K562 (cell line): ENCODE results near the gene RHOA. TPM values are rescaled to one million over a fixed set of nuclear protein-coding genes. Genes with fewer than 3 reads are reported as not detected.

Experiments
- HBP1 ChIP-seq: fragments of 450-650 bp; formaldehyde crosslinking; IDR thresholded peaks from 2 replicates; pipeline ENCODE4 v1.4.0; 2022; ENCODE audit warnings: missing genetic modification characterization
- HNRNPK ChIP-seq: fragments of 200-400 bp; formaldehyde crosslinking; IDR thresholded peaks from one replicate; pipeline ENCODE4 v1.6.1; 2018; ENCODE audit warnings: mild to moderate bottlenecking, low read depth, low read length; ENCODE audit not compliant: poor library complexity, severe bottlenecking
- NUFIP1 ChIP-seq: fragments of 450-650 bp; IDR thresholded peaks from 2 replicates; pipeline ENCODE4 v1.6.1; 2018; ENCODE audit not compliant: partially characterized antibody
- TBL1XR1 ChIP-seq, 2 experiments: IDR thresholded peaks; 2 replicates each; pipeline ENCODE4 v1.6.1; 2012; ENCODE audit warnings: improper control_type of control experiment in 2 of 2, low read length in 2 of 2, mild to moderate bottlenecking in 1 of 2
- ZBTB40 ChIP-seq, 2 experiments: fragments of 450-650 bp in 1 of 2; sonication (generic) in 1 of 2; formaldehyde crosslinking in 1 of 2; IDR thresholded peaks; 2 replicates each; pipeline versions ENCODE4 v1.7.1 to v1.9.0; 2016 to 2022; ENCODE audit warnings: inconsistent platforms in 1 of 2, mild to moderate bottlenecking in 1 of 2, missing genetic modification reagents in 1 of 2
- ZNF239 ChIP-seq: fragments of 250-450 bp; sonication (Bioruptor Pico); IDR thresholded peaks from 2 replicates; pipeline ENCODE4 v1.4.0; 2020; ENCODE audit warnings: mild to moderate bottlenecking
- ZNF277 ChIP-seq: fragments of 250-450 bp; sonication (Bioruptor Pico); IDR thresholded peaks from 2 replicates; pipeline ENCODE4 v1.8.0; 2022; ENCODE audit warnings: inconsistent platforms, mild to moderate bottlenecking, moderate library complexity, borderline replicate concordance
- polyA plus RNA-seq, 8 experiments: library from polyadenylated mRNA; depleted of rRNA in 4 of 8; stranded (reverse) in 5 of 8; unstranded in 3 of 8; fragments of >200 nt; fragmentation: Nextera tagmentation in 2 of 8; fragmentation: Illumina TruSeq in 1 of 8; extraction: Ambion mirVana in 2 of 8; extraction: Trizol in 1 of 8; gene quantifications; 2 replicates each; pipeline versions ENCODE4 v1.2.1 to v1.2.3, GENCODE V29; 2011 to 2014; ENCODE audit warnings: inconsistent platforms in 1 of 8, missing spikeins in 1 of 8
- total RNA-seq, 7 experiments: library from RNA; depleted of rRNA in 6 of 7; stranded (reverse); fragments of >200 nt in 6 of 7; fragmentation: Illumina TruSeq in 2 of 7; extraction: Trizol in 2 of 7; gene quantifications; 2 replicates each; pipeline versions ENCODE4 v1.2.1 to v1.2.3, GENCODE V29; 2011 to 2021; ENCODE audit warnings: low replicate concordance in 1 of 7

RHOA gene
- total and polyA plus RNA-seq, 9 of the 15 experiments (the other 6 are each of a cell fraction or from before 2014, with no cell fraction given) = 136 to 540 (median 236) TPM

- TF ChIP-seq ZBTB40 (IDR thresholded peaks at IDR 0.05) (no peak), ZBTB40 (CRISPR knock-in tag; IDR thresholded peaks at IDR 0.05) (no peak), HBP1 (no peak), ZNF277 (CRISPR knock-in tag) (no peak), NUFIP1 (no peak), HNRNPK (no peak), TBL1XR1 (IDR thresholded peaks at IDR 0.05; ENCODE audit: low read length in 2 of 2) (no peak), ZNF239 (CRISPR knock-in tag) (no peak)
Measured at GRCh38 chr3:49362561-49362960, 49.2 kb downstream of the RHOA start (continued).
